KMS-11 (cell line): ENCODE data around the gene NEDD9.

Experiments used
- H2AFZ ChIP-seq: fragments of 200-600 bp; sonication (generic); 2 replicates; pipeline ENCODE4 v1.6.1; 2016; ENCODE audit warnings: antibody characterized with exemption, mixed run types, low read depth
- H3K27ac ChIP-seq: fragments of 200-600 bp; sonication (generic); 2 replicates; pipeline ENCODE4 v1.6.1; 2016; ENCODE audit warnings: mild to moderate bottlenecking, mixed run types
- H3K27me3 ChIP-seq: fragments of 200-600 bp; sonication (generic); 2 replicates; pipeline ENCODE4 v1.6.1; 2017; ENCODE audit warnings: mild to moderate bottlenecking, low read depth, mixed run types, moderate library complexity; ENCODE audit not compliant: insufficient read depth
- H3K36me3 ChIP-seq: fragments of 200-600 bp; sonication (generic); 2 replicates; pipeline ENCODE4 v1.6.1; 2017; ENCODE audit warnings: mild to moderate bottlenecking, mixed run types; ENCODE audit not compliant: insufficient read depth
- H3K4me1 ChIP-seq: fragments of 200-600 bp; sonication (generic); 2 replicates; pipeline ENCODE4 v1.6.1; 2016; ENCODE audit warnings: mild to moderate bottlenecking, low read depth, mixed run types; ENCODE audit not compliant: poor library complexity, severe bottlenecking
- H3K4me2 ChIP-seq: fragments of 200-600 bp; sonication (generic); 2 replicates; pipeline ENCODE4 v1.7.0; 2016; ENCODE audit warnings: mild to moderate bottlenecking, mixed run types
- H3K4me3 ChIP-seq: fragments of 200-600 bp; sonication (generic); IDR thresholded peaks from 2 replicates; pipeline ENCODE4 v1.6.1; 2017; ENCODE audit warnings: low read depth, low read length, mixed read lengths; ENCODE audit not compliant: insufficient read depth
- H3K79me2 ChIP-seq: fragments of 200-600 bp; sonication (generic); 2 replicates; pipeline ENCODE4 v1.6.1; 2016; ENCODE audit warnings: low read depth, mixed run types; ENCODE audit not compliant: insufficient read depth
- H3K9ac ChIP-seq: fragments of 200-600 bp; sonication (generic); 2 replicates; pipeline ENCODE4 v1.6.1; 2016; ENCODE audit warnings: mild to moderate bottlenecking, mixed run types
- H4K20me1 ChIP-seq: fragments of 200-600 bp; sonication (generic); 2 replicates; pipeline ENCODE4 v1.6.1; 2016; ENCODE audit warnings: mild to moderate bottlenecking, mixed run types; ENCODE audit not compliant: insufficient read depth
- CTCF ChIP-seq: fragments of 200-600 bp; sonication (generic); conservative IDR thresholded peaks from 2 replicates; pipeline ENCODE4 v1.6.1; 2017; ENCODE audit warnings: low read depth, mild to moderate bottlenecking, antibody characterized with exemption, low read length, moderate library complexity, mixed read lengths

The NEDD9 gene

GRCh38 chr6:11206576-11206975 lies 25.9 kb downstream of the NEDD9 start:
- no peak for TF ChIP-seq CTCF
- no peaks in the 10 kb centered on the region for H4K20me1 ChIP-seq
- no peaks in the 10 kb centered on the region for H3K36me3 ChIP-seq
- no peak overlapping the region for H2AFZ ChIP-seq
- no peak overlapping the region for H3K9ac ChIP-seq
- no peaks in the 10 kb centered on the region for H3K4me1 ChIP-seq
- H3K27me3 ChIP-seq: no peaks in the 10 kb centered on the region
- H3K27ac ChIP-seq: no peak overlapping the region
- H3K4me3 ChIP-seq: no peak overlapping the region
- no peaks in the 10 kb centered on the region for H3K79me2 ChIP-seq
- H3K4me2 ChIP-seq: no peak overlapping the region

GRCh38 chr6:11204794-11205366 lies 27.6 kb downstream of the NEDD9 start:
- H3K79me2 ChIP-seq: no peaks in the 10 kb centered on the region
- no peak overlapping the region for H3K4me3 ChIP-seq
- H3K9ac ChIP-seq: no peak overlapping the region
- no peaks in the 10 kb centered on the region for H3K4me1 ChIP-seq
- no peak overlapping the region for H2AFZ ChIP-seq
- H3K27me3 ChIP-seq: no peaks in the 10 kb centered on the region
- no peak overlapping the region for H3K27ac ChIP-seq
- H4K20me1 ChIP-seq: no peaks in the 10 kb centered on the region
- TF ChIP-seq CTCF: no peak
- H3K36me3 ChIP-seq: no peaks in the 10 kb centered on the region
- H3K4me2 ChIP-seq: no peak overlapping the region

GRCh38 chr6:11204005-11204399 lies 28.5 kb downstream of the NEDD9 start:
- no peak overlapping the region for H3K9ac ChIP-seq
- no peak overlapping the region for H2AFZ ChIP-seq
- TF ChIP-seq CTCF: no peak
- H3K79me2 ChIP-seq: no peaks in the 10 kb centered on the region
- H3K27me3 ChIP-seq: no peaks in the 10 kb centered on the region
- no peak overlapping the region for H3K4me2 ChIP-seq
- no peaks in the 10 kb centered on the region for H4K20me1 ChIP-seq
- H3K36me3 ChIP-seq: no peaks in the 10 kb centered on the region
- H3K27ac ChIP-seq: no peak overlapping the region
- peaks cover 4% of the 10 kb centered on the region for H3K4me1 ChIP-seq
- no peak overlapping the region for H3K4me3 ChIP-seq

GRCh38 chr6:11203306-11204004 lies 29.0 kb downstream of the NEDD9 start:
- no peaks in the 10 kb centered on the region for H3K36me3 ChIP-seq
- no peak overlapping the region for H3K9ac ChIP-seq
- H3K27me3 ChIP-seq: no peaks in the 10 kb centered on the region
- no peak overlapping the region for H3K4me2 ChIP-seq
- no peaks in the 10 kb centered on the region for H4K20me1 ChIP-seq
- H3K4me3 ChIP-seq: no peak overlapping the region
- H3K79me2 ChIP-seq: no peaks in the 10 kb centered on the region
- TF ChIP-seq CTCF: no peak
- H3K4me1 ChIP-seq: peaks cover 10% of the 10 kb centered on the region
- H2AFZ ChIP-seq: no peak overlapping the region
- H3K27ac ChIP-seq: no peak overlapping the region
